Measurements from ENCODE around the gene ELMO1.
"Not testable (repeated sequence)": the region's sequence is repeated elsewhere in the genome, so short reads cannot be mapped to it uniquely, and the experiment has no call there.

ELMO1 gene

GRCh38 chr7:37160656-37161055, 288.0 kb downstream of the ELMO1 start:
- DNase-seq: no peak

GRCh38 chr7:37153376-37153775, 295.3 kb downstream of the ELMO1 start:
- no peak for DNase-seq

- DNase-seq: no peak
These were observed 296.8 kb downstream of the ELMO1 start for GRCh38 chr7:37151741-37152413.

GRCh38 chr7:37150856-37151255, 297.8 kb downstream of the ELMO1 start:
- no peak for DNase-seq

- no peak for DNase-seq
These were observed 298.5 kb downstream of the ELMO1 start for GRCh38 chr7:37150180-37150579.

GRCh38 chr7:37149773-37150124, 298.9 kb downstream of the ELMO1 start:
- no peak for DNase-seq

- DNase-seq: peak; percentile 67
These were observed 299.5 kb downstream of the ELMO1 start for GRCh38 chr7:37149051-37149772.

GRCh38 chr7:37145682-37146081, 303.0 kb downstream of the ELMO1 start:
- peak; percentile 39 for DNase-seq

GRCh38 chr7:37144423-37144822, 304.2 kb downstream of the ELMO1 start:
- no peak for DNase-seq

GRCh38 chr7:37142958-37143357, 305.7 kb downstream of the ELMO1 start:
- DNase-seq: no peak

- DNase-seq: no peak
These were observed 306.9 kb downstream of the ELMO1 start for GRCh38 chr7:37141742-37142141.

GRCh38 chr7:37133902-37134301, 314.8 kb downstream of the ELMO1 start:
- DNase-seq: not testable (repeated sequence)

- DNase-seq: no peak
These were observed 316.8 kb downstream of the ELMO1 start for GRCh38 chr7:37131855-37132254.

GRCh38 chr7:37129035-37129425, 319.6 kb downstream of the ELMO1 start:
- no peak for DNase-seq

- DNase-seq: no peak
These were observed 320.2 kb downstream of the ELMO1 start for GRCh38 chr7:37128327-37129034.

GRCh38 chr7:37119296-37119860, 329.3 kb downstream of the ELMO1 start:
- DNase-seq: no peak

GRCh38 chr7:37118004-37118403, 330.7 kb downstream of the ELMO1 start:
- no peak for DNase-seq

GRCh38 chr7:37117292-37117691, 331.4 kb downstream of the ELMO1 start:
- DNase-seq: no peak

- no peak for DNase-seq
These were observed 332.5 kb downstream of the ELMO1 start for GRCh38 chr7:37116093-37116701.

GRCh38 chr7:37113661-37114355, 334.9 kb downstream of the ELMO1 start:
- no peak for DNase-seq

- no peak for DNase-seq
These were observed 335.8 kb downstream of the ELMO1 start for GRCh38 chr7:37112876-37113275.

- DNase-seq: no peak
These were observed 336.4 kb downstream of the ELMO1 start for GRCh38 chr7:37112218-37112617.

GRCh38 chr7:37111459-37111858, 337.2 kb downstream of the ELMO1 start:
- no peak for DNase-seq
